H9 (cell line): ENCODE measurements around the gene GALNT16. TPM values are rescaled to one million over a fixed set of nuclear protein-coding genes. Genes with fewer than 3 reads are reported as not detected.
A peak's percentile ranks its signal among the peaks of the same experiment; 100 is the strongest.

Experiments used
- DNase-seq: peaks from one replicate; pipeline ENCODE4 v3.0.0-alpha.2; 2017
- H2AFZ ChIP-seq: one replicate; pipeline ENCODE4 v1.6.1; 2013; ENCODE audit warnings: mild to moderate bottlenecking, low read length, control low read depth, moderate library complexity
- H2AK5ac ChIP-seq: 2 replicates; pipeline ENCODE4 v1.6.1; 2013; ENCODE audit warnings: low read length, control low read depth, mixed read lengths; ENCODE audit not compliant: insufficient read length
- H2BK120ac ChIP-seq: one replicate; pipeline ENCODE4 v1.6.1; 2013; ENCODE audit warnings: low read depth, mild to moderate bottlenecking, low read length, control low read depth, inconsistent platforms; ENCODE audit not compliant: poor library complexity, severe bottlenecking
- H2BK12ac ChIP-seq: 2 replicates; pipeline ENCODE4 v1.6.1; 2013; ENCODE audit warnings: low read length, control low read depth, mixed read lengths, low read depth; ENCODE audit not compliant: insufficient read length
- H2BK15ac ChIP-seq: 2 replicates; pipeline ENCODE4 v1.6.1; 2013; ENCODE audit warnings: low read depth, low read length, control low read depth
- H2BK20ac ChIP-seq: one replicate; pipeline ENCODE4 v1.6.1; 2013; ENCODE audit warnings: low read depth, mild to moderate bottlenecking, low read length, control low read depth, inconsistent platforms; ENCODE audit not compliant: poor library complexity, severe bottlenecking
- H2BK5ac ChIP-seq: 2 replicates; pipeline ENCODE4 v1.6.1; 2013; ENCODE audit warnings: low read length, control low read depth, mixed read lengths; ENCODE audit not compliant: insufficient read length
- H3K14ac ChIP-seq: 2 replicates; pipeline ENCODE4 v1.6.1; 2013; ENCODE audit warnings: low read length, control low read depth; ENCODE audit not compliant: insufficient read depth
- H3K18ac ChIP-seq: 2 replicates; pipeline ENCODE4 v1.6.1; 2013; ENCODE audit warnings: low read depth, mild to moderate bottlenecking, mixed read lengths, low read length, control low read depth; ENCODE audit not compliant: insufficient read length
- H3K23ac ChIP-seq: 2 replicates; pipeline ENCODE4 v1.6.1; 2013; ENCODE audit warnings: low read length, control low read depth, mixed read lengths, low read depth; ENCODE audit not compliant: insufficient read length
- H3K23me2 ChIP-seq: 2 replicates; pipeline ENCODE4 v1.6.1; 2013; ENCODE audit warnings: low read depth, mild to moderate bottlenecking, mixed read lengths, low read length, control low read depth; ENCODE audit not compliant: insufficient read length, poor library complexity, severe bottlenecking
- H3K27ac ChIP-seq: 2 replicates; pipeline ENCODE4 v1.5.1; 2013; ENCODE audit warnings: low read length, control low read depth, mixed read lengths, low read depth; ENCODE audit not compliant: insufficient read length
- H3K27me3 ChIP-seq: 2 replicates; pipeline ENCODE4 v1.6.1; 2013; ENCODE audit warnings: low read length, control low read depth, inconsistent platforms; ENCODE audit not compliant: insufficient read depth
- H3K4ac ChIP-seq: 2 replicates; pipeline ENCODE4 v1.6.1; 2013; ENCODE audit warnings: low read depth, mild to moderate bottlenecking, control low read depth, inconsistent platforms, low read length, moderate library complexity
- H3K4me1 ChIP-seq: 2 replicates; pipeline ENCODE4 v1.6.1; 2013; ENCODE audit warnings: low read length, control low read depth, inconsistent platforms; ENCODE audit not compliant: insufficient read depth
- H3K4me2 ChIP-seq: 2 replicates; pipeline ENCODE4 v1.6.1; 2013; ENCODE audit warnings: low read length, control low read depth, mixed read lengths; ENCODE audit not compliant: insufficient read length, insufficient read depth
- H3K56ac ChIP-seq: 2 replicates; pipeline ENCODE4 v1.6.1; 2013; ENCODE audit warnings: low read depth, mild to moderate bottlenecking, mixed read lengths, low read length, control low read depth; ENCODE audit not compliant: insufficient read length
- H3K79me1 ChIP-seq: 2 replicates; pipeline ENCODE4 v1.6.1; 2013; ENCODE audit warnings: low read depth, mild to moderate bottlenecking, moderate library complexity, low read length, control low read depth, inconsistent platforms; ENCODE audit not compliant: insufficient read depth, poor library complexity, severe bottlenecking
- H3K79me2 ChIP-seq: 2 replicates; pipeline ENCODE4 v1.6.1; 2013; ENCODE audit warnings: low read length, control low read depth, inconsistent platforms; ENCODE audit not compliant: insufficient read depth
- H3K9ac ChIP-seq: 2 replicates; pipeline ENCODE4 v1.6.1; 2013; ENCODE audit warnings: low read length, control low read depth, mixed read lengths; ENCODE audit not compliant: insufficient read length; ENCODE audit errors: extremely low read depth
- H3K9me3 ChIP-seq: one replicate; pipeline ENCODE4 v1.6.1; 2013; ENCODE audit warnings: low read depth, low read length, inconsistent platforms; ENCODE audit not compliant: control insufficient read depth
- H3T11ph ChIP-seq: one replicate; pipeline ENCODE4 v1.6.1; 2013; ENCODE audit warnings: mild to moderate bottlenecking, low read length, control low read depth, inconsistent platforms
- H4K20me1 ChIP-seq: one replicate; pipeline ENCODE4 v1.6.1; 2013; ENCODE audit not compliant: control insufficient read depth, insufficient read length, insufficient read depth
- H4K5ac ChIP-seq: 2 replicates; pipeline ENCODE4 v1.6.1; 2013; ENCODE audit warnings: low read depth, mild to moderate bottlenecking, mixed read lengths, low read length, control low read depth; ENCODE audit not compliant: insufficient read length
- H4K8ac ChIP-seq: replicated peaks from 2 replicates; pipeline ENCODE4 v1.6.1; 2013; ENCODE audit warnings: low read length, control low read depth, mixed read lengths, low read depth; ENCODE audit not compliant: insufficient read length
- H4K91ac ChIP-seq: 2 replicates; pipeline ENCODE4 v1.6.1; 2013; ENCODE audit warnings: low read depth, mild to moderate bottlenecking, moderate library complexity, mixed read lengths, low read length, control low read depth; ENCODE audit not compliant: insufficient read length
- H3K27ac Mint-ChIP-seq, 3 experiments: 2 replicates in 2 of 3; 3 replicates in 1 of 3; pipeline ENCODE4 v1.8.0; 2020 to 2021; ENCODE audit warnings: mixed read lengths in 3 of 3, mild to moderate bottlenecking in 1 of 3, moderate library complexity in 1 of 3
- H3K27me3 Mint-ChIP-seq: 2 replicates; pipeline ENCODE4 v1.8.0; 2021; ENCODE audit warnings: low read depth, mild to moderate bottlenecking, moderate library complexity, mixed read lengths
- H3K36me3 Mint-ChIP-seq, 3 experiments: 2 replicates in 2 of 3; 3 replicates in 1 of 3; pipeline ENCODE4 v1.8.0; 2020 to 2021; ENCODE audit warnings: low read depth in 3 of 3, mixed read lengths in 3 of 3; ENCODE audit not compliant: insufficient read depth in 1 of 3
- H3K4me1 Mint-ChIP-seq, 2 experiments: 2 replicates each; pipeline ENCODE4 v1.8.0; 2020; ENCODE audit warnings: mixed read lengths in 2 of 2
- H3K4me3 Mint-ChIP-seq, 2 experiments: 2 replicates in 1 of 2; 3 replicates in 1 of 2; pipeline ENCODE4 v1.8.0; 2020 to 2021; ENCODE audit warnings: mild to moderate bottlenecking in 2 of 2, mixed read lengths in 2 of 2, moderate library complexity in 1 of 2
- H3K9me3 Mint-ChIP-seq, 2 experiments: 2 replicates in 1 of 2; 3 replicates in 1 of 2; pipeline ENCODE4 v1.8.0; 2020; ENCODE audit warnings: mild to moderate bottlenecking in 2 of 2, mixed read lengths in 2 of 2, moderate library complexity in 1 of 2
- WGBS: extraction: QIAGEN DNeasy Blood & Tissue Kit; methylation state at CpG from one replicate; pipeline ENCODE4 v1.1.7; 2013; ENCODE audit warnings: missing lambda C conversion rate, low lambda C conversion rate, mixed read lengths; ENCODE audit not compliant: insufficient read length; ENCODE audit errors: extremely low coverage; 5-methylcytosine and 5-hydroxymethylcytosine counted together
- total RNA-seq: library from RNA; stranded (reverse); gene quantifications from 2 replicates; pipeline ENCODE4 v1.2.1, GENCODE V29; 2021
- TF ChIP-seq, protein P1 (sequence below): fragments of 200-600 bp; sonication (generic); conservative IDR thresholded peaks from 3 replicates; pipeline ENCODE4 v1.8.0; 2021; ENCODE audit warnings: antibody characterized with exemption, mild to moderate bottlenecking

The GALNT16 gene
- total RNA-seq, 1 experiment from 2014 or later = 2.3 TPM

DNA sequence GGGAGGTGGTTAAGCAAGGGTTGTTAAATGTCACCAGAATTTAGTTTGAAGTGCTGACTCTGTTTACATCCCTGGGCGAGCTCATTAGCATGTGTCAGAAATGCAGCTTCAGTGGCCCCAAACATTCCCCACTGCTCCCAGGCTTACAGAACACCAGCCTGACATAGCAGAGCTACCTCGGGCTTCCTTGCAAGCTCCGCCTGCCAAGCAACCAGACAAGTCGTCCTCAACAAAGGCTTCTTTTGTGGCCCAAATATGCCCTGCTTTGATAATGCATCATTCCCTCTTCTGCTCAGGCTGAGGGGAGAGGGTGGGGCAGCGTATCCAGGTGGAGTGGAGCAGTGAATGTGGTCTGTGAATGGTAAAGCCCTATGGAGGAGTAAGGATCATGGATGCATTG lies 110.1 kb downstream of the GALNT16 start:
- H3K27me3 ChIP-seq = no peaks in the 10 kb centered on the region
- H2AK5ac ChIP-seq = no peak overlapping the region
- H3K18ac ChIP-seq = no peak overlapping the region
- WGBS = no CpG with 5 or more reads among the region's 5 CpGs
- H3K56ac ChIP-seq = no peak overlapping the region
- H3T11ph ChIP-seq = no peak overlapping the region
- no peak overlapping the region for H2AFZ ChIP-seq
- no peak for DNase-seq
- Mint-ChIP-seq H3K9me3 (no peaks in the 10 kb centered on the region), H3K27ac (no peak overlapping the region; a peak in 1 of 7 replicates), H3K4me3 (no peak overlapping the region), H3K27me3 (no peaks in the 10 kb centered on the region), H3K36me3 (peaks cover 5 to 10% (median 5%) of the 10 kb centered on the region in 3 experiments; a peak in 6 of 7 replicates), H3K4me1 (peaks cover 3 to 8% of the 10 kb centered on the region in 2 experiments)
- H2BK20ac ChIP-seq = no peak overlapping the region
- no peaks in the 10 kb centered on the region for H3K23me2 ChIP-seq
- H2BK15ac ChIP-seq = no peak overlapping the region
- no peaks in the 10 kb centered on the region for H4K20me1 ChIP-seq
- no peak overlapping the region for H3K9ac ChIP-seq
- H3K9me3 ChIP-seq = no peaks in the 10 kb centered on the region
- 0 out of 2 replicates have a peak overlapping the region, but pooled peaks have one; percentile 58 for H3K14ac ChIP-seq
- H3K27ac ChIP-seq = no peak overlapping the region
- no peak overlapping the region for H2BK5ac ChIP-seq
- no peaks in the 10 kb centered on the region for H3K4me1 ChIP-seq
- no peaks in the 10 kb centered on the region for H3K79me2 ChIP-seq
- H2BK12ac ChIP-seq = no peak overlapping the region
- H4K91ac ChIP-seq = no peak overlapping the region
- H3K4ac ChIP-seq = no peak overlapping the region
- no peak overlapping the region for H3K4me2 ChIP-seq
- TF ChIP-seq, protein P1, sequence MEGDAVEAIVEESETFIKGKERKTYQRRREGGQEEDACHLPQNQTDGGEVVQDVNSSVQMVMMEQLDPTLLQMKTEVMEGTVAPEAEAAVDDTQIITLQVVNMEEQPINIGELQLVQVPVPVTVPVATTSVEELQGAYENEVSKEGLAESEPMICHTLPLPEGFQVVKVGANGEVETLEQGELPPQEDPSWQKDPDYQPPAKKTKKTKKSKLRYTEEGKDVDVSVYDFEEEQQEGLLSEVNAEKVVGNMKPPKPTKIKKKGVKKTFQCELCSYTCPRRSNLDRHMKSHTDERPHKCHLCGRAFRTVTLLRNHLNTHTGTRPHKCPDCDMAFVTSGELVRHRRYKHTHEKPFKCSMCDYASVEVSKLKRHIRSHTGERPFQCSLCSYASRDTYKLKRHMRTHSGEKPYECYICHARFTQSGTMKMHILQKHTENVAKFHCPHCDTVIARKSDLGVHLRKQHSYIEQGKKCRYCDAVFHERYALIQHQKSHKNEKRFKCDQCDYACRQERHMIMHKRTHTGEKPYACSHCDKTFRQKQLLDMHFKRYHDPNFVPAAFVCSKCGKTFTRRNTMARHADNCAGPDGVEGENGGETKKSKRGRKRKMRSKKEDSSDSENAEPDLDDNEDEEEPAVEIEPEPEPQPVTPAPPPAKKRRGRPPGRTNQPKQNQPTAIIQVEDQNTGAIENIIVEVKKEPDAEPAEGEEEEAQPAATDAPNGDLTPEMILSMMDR = no peak
- no peaks in the 10 kb centered on the region for H3K79me1 ChIP-seq
- no peak overlapping the region for H3K23ac ChIP-seq
- no peak overlapping the region for H4K5ac ChIP-seq
- H4K8ac ChIP-seq = no peak overlapping the region
- H2BK120ac ChIP-seq = no peak overlapping the region
